SK-N-SH treated with all-trans-retinoic acid at 6 μM for 48 hours (cell line): Measurements from ENCODE around the gene AGPS.

Experiments
- BACH2 ChIP-seq: fragments of 250-450 bp; sonication (Bioruptor Pico); IDR thresholded peaks from 2 replicates; pipeline ENCODE4 v1.9.0; 2021; ENCODE audit warnings: mild to moderate bottlenecking, borderline replicate concordance
- OSR1 ChIP-seq: fragments of 250-450 bp; sonication (Bioruptor Pico); IDR thresholded peaks from 2 replicates; pipeline ENCODE4 v1.8.0; 2022; ENCODE audit warnings: moderate library complexity, mild to moderate bottlenecking, inconsistent platforms
- PPARA ChIP-seq: fragments of 250-450 bp; sonication (Bioruptor Pico); IDR thresholded peaks from 2 replicates; pipeline ENCODE4 v1.5.0; 2020; ENCODE audit warnings: mild to moderate bottlenecking, borderline replicate concordance
- TCF4 ChIP-seq: fragments of 250-450 bp; sonication (Bioruptor Pico); IDR thresholded peaks from 2 replicates; pipeline ENCODE4 v1.8.0; 2021; ENCODE audit warnings: mild to moderate bottlenecking, moderate library complexity, borderline replicate concordance
- ZFP3 ChIP-seq: fragments of 250-450 bp; sonication (Bioruptor Pico); IDR thresholded peaks from 2 replicates; pipeline ENCODE4 v1.5.0; 2020; ENCODE audit warnings: mild to moderate bottlenecking, moderate library complexity
- ZFP30 ChIP-seq: fragments of 450-650 bp; formaldehyde crosslinking; IDR thresholded peaks from 2 replicates; pipeline ENCODE4 v1.5.0; 2022; ENCODE audit warnings: mild to moderate bottlenecking, moderate library complexity
- ZNF565 ChIP-seq: fragments of 450-650 bp; formaldehyde crosslinking; conservative IDR thresholded peaks from 2 replicates; pipeline ENCODE4 v1.5.0; 2020; ENCODE audit warnings: low read depth, mild to moderate bottlenecking, moderate library complexity
- ZNF70 ChIP-seq: fragments of 450-650 bp; formaldehyde crosslinking; IDR thresholded peaks from 2 replicates; pipeline ENCODE4 v1.5.0; 2020; ENCODE audit warnings: mild to moderate bottlenecking, moderate library complexity
- ZNF8 ChIP-seq: fragments of 450-650 bp; formaldehyde crosslinking; IDR thresholded peaks from 2 replicates; pipeline ENCODE4 v1.5.0; 2020; ENCODE audit warnings: mild to moderate bottlenecking, moderate library complexity
- TF ChIP-seq, protein P1 (sequence below): fragments of 250-450 bp; sonication (Bioruptor Pico); IDR thresholded peaks from 2 replicates; pipeline ENCODE4 v1.8.0; 2020; ENCODE audit warnings: mild to moderate bottlenecking, moderate library complexity, borderline replicate concordance
- TF ChIP-seq, protein P2 (sequence below): fragments of 250-450 bp; sonication (Bioruptor Pico); IDR thresholded peaks from 2 replicates; pipeline ENCODE4 v1.5.0; 2020; ENCODE audit warnings: mild to moderate bottlenecking, moderate library complexity
- TF ChIP-seq, protein P3 (sequence below): fragments of 250-450 bp; sonication (Bioruptor Pico); IDR thresholded peaks from 2 replicates; pipeline ENCODE4 v1.5.1; 2021; ENCODE audit warnings: mild to moderate bottlenecking, moderate library complexity
- TF ChIP-seq, protein P4 (sequence below): fragments of 250-450 bp; sonication (Bioruptor Pico); IDR thresholded peaks from 2 replicates; pipeline ENCODE4 v1.5.1; 2020; ENCODE audit warnings: low read depth, mild to moderate bottlenecking, moderate library complexity
- TF ChIP-seq, protein P5 (sequence below): fragments of 250-450 bp; sonication (Bioruptor Pico); IDR thresholded peaks from 2 replicates; pipeline ENCODE4 v1.8.0; 2021; ENCODE audit warnings: low read depth, mild to moderate bottlenecking, moderate library complexity, borderline replicate concordance

DNA sequence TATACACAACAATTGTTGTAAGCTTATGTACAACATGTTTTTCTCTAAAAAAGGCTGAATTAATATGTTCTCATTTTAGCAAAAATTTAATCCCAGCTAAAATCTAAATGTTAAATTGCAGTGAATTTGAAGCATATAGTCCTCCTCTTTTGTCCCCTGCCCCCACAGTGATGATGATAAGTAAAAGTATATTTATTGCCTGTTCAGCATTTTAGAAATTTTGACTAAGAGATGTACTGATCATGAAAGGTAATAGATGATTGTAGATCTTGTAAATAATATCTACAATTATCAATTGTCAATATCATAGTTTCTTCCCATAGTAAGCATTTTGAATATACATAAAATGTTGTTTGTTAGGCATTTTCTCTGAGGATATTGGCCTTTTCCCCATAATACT, 113.9 kb downstream of the AGPS start:
- TF ChIP-seq, protein P1, sequence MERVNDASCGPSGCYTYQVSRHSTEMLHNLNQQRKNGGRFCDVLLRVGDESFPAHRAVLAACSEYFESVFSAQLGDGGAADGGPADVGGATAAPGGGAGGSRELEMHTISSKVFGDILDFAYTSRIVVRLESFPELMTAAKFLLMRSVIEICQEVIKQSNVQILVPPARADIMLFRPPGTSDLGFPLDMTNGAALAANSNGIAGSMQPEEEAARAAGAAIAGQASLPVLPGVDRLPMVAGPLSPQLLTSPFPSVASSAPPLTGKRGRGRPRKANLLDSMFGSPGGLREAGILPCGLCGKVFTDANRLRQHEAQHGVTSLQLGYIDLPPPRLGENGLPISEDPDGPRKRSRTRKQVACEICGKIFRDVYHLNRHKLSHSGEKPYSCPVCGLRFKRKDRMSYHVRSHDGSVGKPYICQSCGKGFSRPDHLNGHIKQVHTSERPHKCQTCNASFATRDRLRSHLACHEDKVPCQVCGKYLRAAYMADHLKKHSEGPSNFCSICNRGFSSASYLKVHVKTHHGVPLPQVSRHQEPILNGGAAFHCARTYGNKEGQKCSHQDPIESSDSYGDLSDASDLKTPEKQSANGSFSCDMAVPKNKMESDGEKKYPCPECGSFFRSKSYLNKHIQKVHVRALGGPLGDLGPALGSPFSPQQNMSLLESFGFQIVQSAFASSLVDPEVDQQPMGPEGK (CRISPR knock-in tag): no peak
- TF ChIP-seq ZFP30 (CRISPR knock-in tag) (no peak), TCF4 (CRISPR knock-in tag) (no peak), ZNF70 (CRISPR knock-in tag) (no peak), ZFP3 (CRISPR knock-in tag) (no peak), BACH2 (CRISPR knock-in tag) (no peak), ZNF565 (CRISPR knock-in tag) (no peak), ZNF8 (CRISPR knock-in tag) (no peak), PPARA (no peak), OSR1 (CRISPR knock-in tag) (no peak)
- TF ChIP-seq, protein P2, sequence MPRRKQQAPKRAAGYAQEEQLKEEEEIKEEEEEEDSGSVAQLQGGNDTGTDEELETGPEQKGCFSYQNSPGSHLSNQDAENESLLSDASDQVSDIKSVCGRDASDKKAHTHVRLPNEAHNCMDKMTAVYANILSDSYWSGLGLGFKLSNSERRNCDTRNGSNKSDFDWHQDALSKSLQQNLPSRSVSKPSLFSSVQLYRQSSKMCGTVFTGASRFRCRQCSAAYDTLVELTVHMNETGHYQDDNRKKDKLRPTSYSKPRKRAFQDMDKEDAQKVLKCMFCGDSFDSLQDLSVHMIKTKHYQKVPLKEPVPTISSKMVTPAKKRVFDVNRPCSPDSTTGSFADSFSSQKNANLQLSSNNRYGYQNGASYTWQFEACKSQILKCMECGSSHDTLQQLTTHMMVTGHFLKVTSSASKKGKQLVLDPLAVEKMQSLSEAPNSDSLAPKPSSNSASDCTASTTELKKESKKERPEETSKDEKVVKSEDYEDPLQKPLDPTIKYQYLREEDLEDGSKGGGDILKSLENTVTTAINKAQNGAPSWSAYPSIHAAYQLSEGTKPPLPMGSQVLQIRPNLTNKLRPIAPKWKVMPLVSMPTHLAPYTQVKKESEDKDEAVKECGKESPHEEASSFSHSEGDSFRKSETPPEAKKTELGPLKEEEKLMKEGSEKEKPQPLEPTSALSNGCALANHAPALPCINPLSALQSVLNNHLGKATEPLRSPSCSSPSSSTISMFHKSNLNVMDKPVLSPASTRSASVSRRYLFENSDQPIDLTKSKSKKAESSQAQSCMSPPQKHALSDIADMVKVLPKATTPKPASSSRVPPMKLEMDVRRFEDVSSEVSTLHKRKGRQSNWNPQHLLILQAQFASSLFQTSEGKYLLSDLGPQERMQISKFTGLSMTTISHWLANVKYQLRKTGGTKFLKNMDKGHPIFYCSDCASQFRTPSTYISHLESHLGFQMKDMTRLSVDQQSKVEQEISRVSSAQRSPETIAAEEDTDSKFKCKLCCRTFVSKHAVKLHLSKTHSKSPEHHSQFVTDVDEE: no peak
- TF ChIP-seq, protein P3, sequence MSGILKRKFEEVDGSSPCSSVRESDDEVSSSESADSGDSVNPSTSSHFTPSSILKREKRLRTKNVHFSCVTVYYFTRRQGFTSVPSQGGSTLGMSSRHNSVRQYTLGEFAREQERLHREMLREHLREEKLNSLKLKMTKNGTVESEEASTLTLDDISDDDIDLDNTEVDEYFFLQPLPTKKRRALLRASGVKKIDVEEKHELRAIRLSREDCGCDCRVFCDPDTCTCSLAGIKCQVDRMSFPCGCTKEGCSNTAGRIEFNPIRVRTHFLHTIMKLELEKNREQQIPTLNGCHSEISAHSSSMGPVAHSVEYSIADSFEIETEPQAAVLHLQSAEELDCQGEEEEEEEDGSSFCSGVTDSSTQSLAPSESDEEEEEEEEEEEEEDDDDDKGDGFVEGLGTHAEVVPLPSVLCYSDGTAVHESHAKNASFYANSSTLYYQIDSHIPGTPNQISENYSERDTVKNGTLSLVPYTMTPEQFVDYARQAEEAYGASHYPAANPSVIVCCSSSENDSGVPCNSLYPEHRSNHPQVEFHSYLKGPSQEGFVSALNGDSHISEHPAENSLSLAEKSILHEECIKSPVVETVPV (CRISPR knock-in tag): no peak
- TF ChIP-seq, protein P4, sequence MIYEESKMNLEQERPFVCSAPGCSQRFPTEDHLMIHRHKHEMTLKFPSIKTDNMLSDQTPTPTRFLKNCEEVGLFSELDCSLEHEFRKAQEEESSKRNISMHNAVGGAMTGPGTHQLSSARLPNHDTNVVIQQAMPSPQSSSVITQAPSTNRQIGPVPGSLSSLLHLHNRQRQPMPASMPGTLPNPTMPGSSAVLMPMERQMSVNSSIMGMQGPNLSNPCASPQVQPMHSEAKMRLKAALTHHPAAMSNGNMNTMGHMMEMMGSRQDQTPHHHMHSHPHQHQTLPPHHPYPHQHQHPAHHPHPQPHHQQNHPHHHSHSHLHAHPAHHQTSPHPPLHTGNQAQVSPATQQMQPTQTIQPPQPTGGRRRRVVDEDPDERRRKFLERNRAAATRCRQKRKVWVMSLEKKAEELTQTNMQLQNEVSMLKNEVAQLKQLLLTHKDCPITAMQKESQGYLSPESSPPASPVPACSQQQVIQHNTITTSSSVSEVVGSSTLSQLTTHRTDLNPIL: no peak
- TF ChIP-seq, protein P5, sequence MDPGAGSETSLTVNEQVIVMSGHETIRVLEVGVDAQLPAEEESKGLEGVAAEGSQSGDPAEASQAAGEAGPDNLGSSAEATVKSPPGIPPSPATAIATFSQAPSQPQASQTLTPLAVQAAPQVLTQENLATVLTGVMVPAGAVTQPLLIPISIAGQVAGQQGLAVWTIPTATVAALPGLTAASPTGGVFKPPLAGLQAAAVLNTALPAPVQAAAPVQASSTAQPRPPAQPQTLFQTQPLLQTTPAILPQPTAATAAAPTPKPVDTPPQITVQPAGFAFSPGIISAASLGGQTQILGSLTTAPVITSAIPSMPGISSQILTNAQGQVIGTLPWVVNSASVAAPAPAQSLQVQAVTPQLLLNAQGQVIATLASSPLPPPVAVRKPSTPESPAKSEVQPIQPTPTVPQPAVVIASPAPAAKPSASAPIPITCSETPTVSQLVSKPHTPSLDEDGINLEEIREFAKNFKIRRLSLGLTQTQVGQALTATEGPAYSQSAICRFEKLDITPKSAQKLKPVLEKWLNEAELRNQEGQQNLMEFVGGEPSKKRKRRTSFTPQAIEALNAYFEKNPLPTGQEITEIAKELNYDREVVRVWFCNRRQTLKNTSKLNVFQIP (CRISPR knock-in tag): no peak
